GM23338 (cell line): ENCODE measurements around the gene MRPL34. TPM values are rescaled to one million over a fixed set of nuclear protein-coding genes. Genes with fewer than 3 reads are reported as not detected.

Experiments used
- ATAC-seq: fragments of 200-7000 bp; cut with Tn5 transposase; 3 replicates; pipeline ENCODE4 v1.9.1; 2020
- DNase-seq: peaks from one replicate; pipeline ENCODE4 v3.0.0-alpha.2; 2015; ENCODE audit warnings: low spot score
- H2AFZ ChIP-seq: fragments of 200-600 bp; sonication (generic); 2 replicates; pipeline ENCODE4 v1.8.0; 2016; ENCODE audit warnings: antibody characterized with exemption, mild to moderate bottlenecking, moderate library complexity
- H3F3A ChIP-seq: fragments of 200-600 bp; sonication (generic); replicated peaks from 2 replicates; pipeline ENCODE4 v1.8.0; 2017; ENCODE audit warnings: antibody characterized with exemption, mixed run types, low read depth
- H3K27ac ChIP-seq: fragments of 200-600 bp; sonication (generic); 2 replicates; pipeline ENCODE4 v1.6.1; 2016; ENCODE audit warnings: low read depth
- H3K27me3 ChIP-seq: fragments of 200-600 bp; sonication (generic); 2 replicates; pipeline ENCODE4 v1.8.0; 2016; ENCODE audit warnings: mild to moderate bottlenecking, mixed run types, moderate library complexity; ENCODE audit not compliant: insufficient read depth
- H3K36me3 ChIP-seq: fragments of 200-600 bp; sonication (generic); 2 replicates; pipeline ENCODE4 v1.8.0; 2016; ENCODE audit warnings: mild to moderate bottlenecking; ENCODE audit not compliant: insufficient read depth
- H3K4me1 ChIP-seq: fragments of 200-600 bp; sonication (generic); 2 replicates; pipeline ENCODE4 v1.8.0; 2016; ENCODE audit warnings: mild to moderate bottlenecking, moderate library complexity; ENCODE audit not compliant: insufficient read depth
- H3K4me2 ChIP-seq: fragments of 200-600 bp; sonication (generic); 2 replicates; pipeline ENCODE4 v1.7.1; 2017; ENCODE audit warnings: mixed run types
- H3K4me3 ChIP-seq: fragments of 200-600 bp; sonication (generic); 2 replicates; pipeline ENCODE4 v1.6.1; 2016; ENCODE audit warnings: mixed run types
- H3K79me2 ChIP-seq: fragments of 200-600 bp; sonication (generic); replicated peaks from 2 replicates; pipeline ENCODE4 v1.8.0; 2017; ENCODE audit warnings: mild to moderate bottlenecking; ENCODE audit not compliant: insufficient read depth
- H3K9me2 ChIP-seq: fragments of 200-600 bp; sonication (generic); 2 replicates; pipeline ENCODE4 v1.8.0; 2017; ENCODE audit not compliant: insufficient read depth
- H4K20me1 ChIP-seq: fragments of 200-600 bp; sonication (generic); replicated peaks from 2 replicates; pipeline ENCODE4 v1.8.0; 2017; ENCODE audit warnings: mild to moderate bottlenecking; ENCODE audit not compliant: insufficient read depth
- H3K27ac Mint-ChIP-seq: 2 replicates; pipeline ENCODE4 v1.8.0; 2020; ENCODE audit warnings: inconsistent platforms, mild to moderate bottlenecking, moderate library complexity, mixed read lengths
- H3K27me3 Mint-ChIP-seq: 3 replicates; pipeline ENCODE4 v1.8.0; 2022; ENCODE audit warnings: low read depth, mild to moderate bottlenecking, moderate library complexity, mixed read lengths, inconsistent platforms; ENCODE audit not compliant: insufficient read depth, poor library complexity
- H3K36me3 Mint-ChIP-seq: 3 replicates; pipeline ENCODE4 v1.8.0; 2021; ENCODE audit warnings: low read depth, mild to moderate bottlenecking, inconsistent platforms, moderate library complexity, mixed read lengths
- H3K4me1 Mint-ChIP-seq: 3 replicates; pipeline ENCODE4 v1.8.0; 2020; ENCODE audit warnings: mild to moderate bottlenecking, inconsistent platforms, mixed read lengths
- H3K4me3 Mint-ChIP-seq: 3 replicates; pipeline ENCODE4 v1.8.0; 2021; ENCODE audit warnings: moderate library complexity, mild to moderate bottlenecking, inconsistent platforms, mixed read lengths
- H3K9me3 Mint-ChIP-seq: 3 replicates; pipeline ENCODE4 v1.8.0; 2020; ENCODE audit warnings: moderate library complexity, mild to moderate bottlenecking, inconsistent platforms, mixed read lengths
- CREB1 ChIP-seq: fragments of 250-450 bp; sonication (Bioruptor Pico); IDR thresholded peaks from 2 replicates; pipeline ENCODE4 v1.5.0; 2020; ENCODE audit warnings: low read depth, mild to moderate bottlenecking, moderate library complexity
- ETS1 ChIP-seq: IDR thresholded peaks from 2 replicates; pipeline ENCODE4 v1.6.1; 2016; ENCODE audit warnings: antibody characterized with exemption
- EZH2 ChIP-seq: fragments of 200-600 bp; sonication (generic); IDR thresholded peaks from one replicate; pipeline ENCODE4 v1.8.0; 2017; ENCODE audit warnings: antibody characterized with exemption, mild to moderate bottlenecking, low read depth; ENCODE audit not compliant: unreplicated experiment
- EZH2phosphoT487 ChIP-seq: fragments of 200-600 bp; sonication (generic); IDR thresholded peaks from one replicate; pipeline ENCODE4 v1.8.1; 2018; ENCODE audit warnings: antibody characterized with exemption; ENCODE audit not compliant: unreplicated experiment
- JUNB ChIP-seq: IDR thresholded peaks from one replicate; pipeline ENCODE4 v1.6.1; 2016; ENCODE audit warnings: antibody characterized with exemption; ENCODE audit not compliant: unreplicated experiment
- NANOG ChIP-seq: IDR thresholded peaks from 2 replicates; pipeline ENCODE4 v1.6.1; 2016; ENCODE audit warnings: antibody characterized with exemption, borderline replicate concordance
- POLR2AphosphoS5 ChIP-seq: IDR thresholded peaks from 2 replicates; pipeline ENCODE4 v1.6.1; 2016; ENCODE audit warnings: antibody characterized with exemption, low read depth
- STAT1 ChIP-seq: IDR thresholded peaks from one replicate; pipeline ENCODE4 v1.6.1; 2016; ENCODE audit warnings: antibody characterized with exemption; ENCODE audit not compliant: unreplicated experiment
- ZNF114 ChIP-seq: fragments of 250-450 bp; sonication (Bioruptor Pico); IDR thresholded peaks from 2 replicates; pipeline ENCODE4 v1.5.0; 2020; ENCODE audit warnings: mild to moderate bottlenecking, moderate library complexity
- ZNF331 ChIP-seq: fragments of 250-450 bp; sonication (Bioruptor Pico); IDR thresholded peaks from 2 replicates; pipeline ENCODE4 v1.5.0; 2020; ENCODE audit warnings: low read depth, mild to moderate bottlenecking, moderate library complexity
- polyA plus RNA-seq: library from polyadenylated mRNA; unstranded; fragments of >200 nt; fragmentation: Nextera tagmentation; extraction: Ambion mirVana; gene quantifications from 2 replicates; pipeline ENCODE4 v1.2.1, GENCODE V29; 2016
- total RNA-seq: library from RNA; depleted of rRNA; stranded (reverse); fragments of >200 nt; shearing (Covaris generic); gene quantifications from 2 replicates; pipeline ENCODE4 v1.2.3, GENCODE V29; 2014
- TF ChIP-seq, protein P1 (sequence below), 2 experiments: fragments of 200-600 bp in 1 of 2; sonication (generic) in 1 of 2; conservative IDR thresholded peaks; 2 replicates each; pipeline versions ENCODE4 v1.5.1 to v1.6.1; 2016 to 2017; ENCODE audit warnings: antibody characterized with exemption in 2 of 2, low read depth in 2 of 2, mild to moderate bottlenecking in 2 of 2, moderate library complexity in 1 of 2
- TF ChIP-seq, protein P2 (sequence below): IDR thresholded peaks from one replicate; pipeline ENCODE4 v1.6.1; 2018; ENCODE audit warnings: antibody characterized with exemption; ENCODE audit not compliant: unreplicated experiment
- TF ChIP-seq, protein P3 (sequence below): fragments of 250-450 bp; sonication (Bioruptor Pico); IDR thresholded peaks from 2 replicates; pipeline ENCODE4 v1.5.0; 2020; ENCODE audit warnings: mild to moderate bottlenecking, moderate library complexity

The MRPL34 gene
- total and polyA plus RNA-seq, 2 experiments from 2014 or later = 59.9 to 266 TPM

DNA sequence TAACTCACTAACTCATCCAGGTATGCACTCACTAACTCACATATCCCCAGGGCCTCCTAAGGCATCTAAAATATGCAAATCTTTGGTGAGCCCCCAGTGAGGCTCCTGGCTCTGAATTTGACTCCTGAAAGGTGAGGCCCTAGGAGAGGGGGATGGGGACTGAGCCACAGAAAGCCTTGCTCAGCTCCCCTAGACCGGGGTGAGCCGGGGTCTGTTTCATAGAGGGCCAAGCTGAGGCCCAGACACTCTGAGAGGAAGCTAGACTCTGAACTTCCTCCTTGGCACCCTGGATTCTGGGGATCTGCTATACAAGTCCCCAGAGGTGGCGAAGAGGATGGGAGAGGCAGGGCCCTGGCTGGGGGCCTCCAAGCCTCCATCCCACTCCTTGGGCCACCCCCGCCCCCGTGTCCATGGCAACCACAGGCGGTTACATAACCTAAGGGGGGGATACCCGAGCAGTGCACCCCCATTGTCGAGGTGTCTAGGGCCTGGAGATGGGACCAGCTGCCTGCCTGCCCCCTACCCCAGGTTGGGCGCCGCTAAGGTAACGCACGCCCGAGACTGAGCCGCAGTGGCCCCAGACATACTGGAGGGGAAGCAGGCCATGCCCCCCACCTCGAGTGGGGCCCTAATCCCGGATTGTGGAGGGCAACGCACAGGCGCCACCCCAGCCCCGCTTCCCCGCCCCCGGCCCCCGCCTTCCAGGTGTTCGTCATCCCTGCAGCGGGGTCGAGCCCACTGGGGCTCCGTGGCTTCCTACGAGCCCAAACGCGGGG is 3.1 kb upstream of the MRPL34 start:
- Histone ChIP-seq H3K36me3 (no peaks in the 10 kb centered on the region), H2AFZ (no peak overlapping the region), H3K4me1 (peaks cover 34% of the 10 kb centered on the region), H3K27me3 (no peaks in the 10 kb centered on the region), H3K27ac (peak overlapping the region; percentile 67; the same call in 1 of the 2 replicates), H3K4me3 (peak overlapping the region; percentile 74), H3K9me2 (no peaks in the 10 kb centered on the region), H3F3A (peaks cover 36% of the 10 kb centered on the region), H3K79me2 (peaks cover 12% of the 10 kb centered on the region), H3K4me2 (peak overlapping the region; percentile 80), H4K20me1 (peaks cover 3% of the 10 kb centered on the region; the same call in 1 of the 2 replicates)
- no peak for TF ChIP-seq JUNB
- TF ChIP-seq POLR2AphosphoS5 = no peak
- no peak for TF ChIP-seq ETS1
- TF ChIP-seq NANOG = no peak
- no peak for TF ChIP-seq EZH2phosphoT487
- TF ChIP-seq EZH2 = no peak
- no peak for TF ChIP-seq CREB1 (CRISPR knock-in tag)
- no peak for TF ChIP-seq STAT1
- TF ChIP-seq, protein P1, sequence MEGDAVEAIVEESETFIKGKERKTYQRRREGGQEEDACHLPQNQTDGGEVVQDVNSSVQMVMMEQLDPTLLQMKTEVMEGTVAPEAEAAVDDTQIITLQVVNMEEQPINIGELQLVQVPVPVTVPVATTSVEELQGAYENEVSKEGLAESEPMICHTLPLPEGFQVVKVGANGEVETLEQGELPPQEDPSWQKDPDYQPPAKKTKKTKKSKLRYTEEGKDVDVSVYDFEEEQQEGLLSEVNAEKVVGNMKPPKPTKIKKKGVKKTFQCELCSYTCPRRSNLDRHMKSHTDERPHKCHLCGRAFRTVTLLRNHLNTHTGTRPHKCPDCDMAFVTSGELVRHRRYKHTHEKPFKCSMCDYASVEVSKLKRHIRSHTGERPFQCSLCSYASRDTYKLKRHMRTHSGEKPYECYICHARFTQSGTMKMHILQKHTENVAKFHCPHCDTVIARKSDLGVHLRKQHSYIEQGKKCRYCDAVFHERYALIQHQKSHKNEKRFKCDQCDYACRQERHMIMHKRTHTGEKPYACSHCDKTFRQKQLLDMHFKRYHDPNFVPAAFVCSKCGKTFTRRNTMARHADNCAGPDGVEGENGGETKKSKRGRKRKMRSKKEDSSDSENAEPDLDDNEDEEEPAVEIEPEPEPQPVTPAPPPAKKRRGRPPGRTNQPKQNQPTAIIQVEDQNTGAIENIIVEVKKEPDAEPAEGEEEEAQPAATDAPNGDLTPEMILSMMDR (conservative IDR thresholded peaks at IDR 0.05; ENCODE audit: low read depth in 2 of 2) = no peak
- TF ChIP-seq, protein P2, sequence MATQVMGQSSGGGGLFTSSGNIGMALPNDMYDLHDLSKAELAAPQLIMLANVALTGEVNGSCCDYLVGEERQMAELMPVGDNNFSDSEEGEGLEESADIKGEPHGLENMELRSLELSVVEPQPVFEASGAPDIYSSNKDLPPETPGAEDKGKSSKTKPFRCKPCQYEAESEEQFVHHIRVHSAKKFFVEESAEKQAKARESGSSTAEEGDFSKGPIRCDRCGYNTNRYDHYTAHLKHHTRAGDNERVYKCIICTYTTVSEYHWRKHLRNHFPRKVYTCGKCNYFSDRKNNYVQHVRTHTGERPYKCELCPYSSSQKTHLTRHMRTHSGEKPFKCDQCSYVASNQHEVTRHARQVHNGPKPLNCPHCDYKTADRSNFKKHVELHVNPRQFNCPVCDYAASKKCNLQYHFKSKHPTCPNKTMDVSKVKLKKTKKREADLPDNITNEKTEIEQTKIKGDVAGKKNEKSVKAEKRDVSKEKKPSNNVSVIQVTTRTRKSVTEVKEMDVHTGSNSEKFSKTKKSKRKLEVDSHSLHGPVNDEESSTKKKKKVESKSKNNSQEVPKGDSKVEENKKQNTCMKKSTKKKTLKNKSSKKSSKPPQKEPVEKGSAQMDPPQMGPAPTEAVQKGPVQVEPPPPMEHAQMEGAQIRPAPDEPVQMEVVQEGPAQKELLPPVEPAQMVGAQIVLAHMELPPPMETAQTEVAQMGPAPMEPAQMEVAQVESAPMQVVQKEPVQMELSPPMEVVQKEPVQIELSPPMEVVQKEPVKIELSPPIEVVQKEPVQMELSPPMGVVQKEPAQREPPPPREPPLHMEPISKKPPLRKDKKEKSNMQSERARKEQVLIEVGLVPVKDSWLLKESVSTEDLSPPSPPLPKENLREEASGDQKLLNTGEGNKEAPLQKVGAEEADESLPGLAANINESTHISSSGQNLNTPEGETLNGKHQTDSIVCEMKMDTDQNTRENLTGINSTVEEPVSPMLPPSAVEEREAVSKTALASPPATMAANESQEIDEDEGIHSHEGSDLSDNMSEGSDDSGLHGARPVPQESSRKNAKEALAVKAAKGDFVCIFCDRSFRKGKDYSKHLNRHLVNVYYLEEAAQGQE = no peak
- no peak for TF ChIP-seq ZNF114 (CRISPR knock-in tag)
- TF ChIP-seq ZNF331 (CRISPR knock-in tag) = no peak
- TF ChIP-seq, protein P3, sequence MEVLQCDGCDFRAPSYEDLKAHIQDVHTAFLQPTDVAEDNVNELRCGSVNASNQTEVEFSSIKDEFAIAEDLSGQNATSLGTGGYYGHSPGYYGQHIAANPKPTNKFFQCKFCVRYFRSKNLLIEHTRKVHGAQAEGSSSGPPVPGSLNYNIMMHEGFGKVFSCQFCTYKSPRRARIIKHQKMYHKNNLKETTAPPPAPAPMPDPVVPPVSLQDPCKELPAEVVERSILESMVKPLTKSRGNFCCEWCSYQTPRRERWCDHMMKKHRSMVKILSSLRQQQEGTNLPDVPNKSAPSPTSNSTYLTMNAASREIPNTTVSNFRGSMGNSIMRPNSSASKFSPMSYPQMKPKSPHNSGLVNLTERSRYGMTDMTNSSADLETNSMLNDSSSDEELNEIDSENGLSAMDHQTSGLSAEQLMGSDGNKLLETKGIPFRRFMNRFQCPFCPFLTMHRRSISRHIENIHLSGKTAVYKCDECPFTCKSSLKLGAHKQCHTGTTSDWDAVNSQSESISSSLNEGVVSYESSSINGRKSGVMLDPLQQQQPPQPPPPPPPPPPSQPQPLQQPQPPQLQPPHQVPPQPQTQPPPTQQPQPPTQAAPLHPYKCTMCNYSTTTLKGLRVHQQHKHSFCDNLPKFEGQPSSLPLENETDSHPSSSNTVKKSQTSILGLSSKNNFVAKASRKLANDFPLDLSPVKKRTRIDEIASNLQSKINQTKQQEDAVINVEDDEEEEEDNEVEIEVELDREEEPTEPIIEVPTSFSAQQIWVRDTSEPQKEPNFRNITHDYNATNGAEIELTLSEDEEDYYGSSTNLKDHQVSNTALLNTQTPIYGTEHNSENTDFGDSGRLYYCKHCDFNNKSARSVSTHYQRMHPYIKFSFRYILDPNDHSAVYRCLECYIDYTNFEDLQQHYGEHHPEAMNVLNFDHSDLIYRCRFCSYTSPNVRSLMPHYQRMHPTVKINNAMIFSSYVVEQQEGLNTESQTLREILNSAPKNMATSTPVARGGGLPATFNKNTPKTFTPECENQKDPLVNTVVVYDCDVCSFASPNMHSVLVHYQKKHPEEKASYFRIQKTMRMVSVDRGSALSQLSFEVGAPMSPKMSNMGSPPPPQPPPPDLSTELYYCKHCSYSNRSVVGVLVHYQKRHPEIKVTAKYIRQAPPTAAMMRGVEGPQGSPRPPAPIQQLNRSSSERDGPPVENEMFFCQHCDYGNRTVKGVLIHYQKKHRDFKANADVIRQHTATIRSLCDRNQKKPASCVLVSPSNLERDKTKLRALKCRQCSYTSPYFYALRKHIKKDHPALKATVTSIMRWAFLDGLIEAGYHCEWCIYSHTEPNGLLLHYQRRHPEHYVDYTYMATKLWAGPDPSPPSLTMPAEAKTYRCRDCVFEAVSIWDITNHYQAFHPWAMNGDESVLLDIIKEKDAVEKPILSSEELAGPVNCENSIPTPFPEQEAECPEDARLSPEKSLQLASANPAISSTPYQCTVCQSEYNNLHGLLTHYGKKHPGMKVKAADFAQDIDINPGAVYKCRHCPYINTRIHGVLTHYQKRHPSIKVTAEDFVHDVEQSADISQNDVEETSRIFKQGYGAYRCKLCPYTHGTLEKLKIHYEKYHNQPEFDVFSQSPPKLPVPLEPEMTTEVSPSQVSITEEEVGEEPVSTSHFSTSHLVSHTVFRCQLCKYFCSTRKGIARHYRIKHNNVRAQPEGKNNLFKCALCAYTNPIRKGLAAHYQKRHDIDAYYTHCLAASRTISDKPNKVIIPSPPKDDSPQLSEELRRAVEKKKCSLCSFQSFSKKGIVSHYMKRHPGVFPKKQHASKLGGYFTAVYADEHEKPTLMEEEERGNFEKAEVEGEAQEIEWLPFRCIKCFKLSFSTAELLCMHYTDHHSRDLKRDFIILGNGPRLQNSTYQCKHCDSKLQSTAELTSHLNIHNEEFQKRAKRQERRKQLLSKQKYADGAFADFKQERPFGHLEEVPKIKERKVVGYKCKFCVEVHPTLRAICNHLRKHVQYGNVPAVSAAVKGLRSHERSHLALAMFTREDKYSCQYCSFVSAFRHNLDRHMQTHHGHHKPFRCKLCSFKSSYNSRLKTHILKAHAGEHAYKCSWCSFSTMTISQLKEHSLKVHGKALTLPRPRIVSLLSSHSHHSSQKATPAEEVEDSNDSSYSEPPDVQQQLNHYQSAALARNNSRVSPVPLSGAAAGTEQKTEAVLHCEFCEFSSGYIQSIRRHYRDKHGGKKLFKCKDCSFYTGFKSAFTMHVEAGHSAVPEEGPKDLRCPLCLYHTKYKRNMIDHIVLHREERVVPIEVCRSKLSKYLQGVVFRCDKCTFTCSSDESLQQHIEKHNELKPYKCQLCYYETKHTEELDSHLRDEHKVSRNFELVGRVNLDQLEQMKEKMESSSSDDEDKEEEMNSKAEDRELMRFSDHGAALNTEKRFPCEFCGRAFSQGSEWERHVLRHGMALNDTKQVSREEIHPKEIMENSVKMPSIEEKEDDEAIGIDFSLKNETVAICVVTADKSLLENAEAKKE (CRISPR knock-in tag) = no peak
- H3K27me3 Mint-ChIP-seq = peaks cover 18% of the 10 kb centered on the region
- H3K36me3 Mint-ChIP-seq = peaks cover 19% of the 10 kb centered on the region
- DNase-seq (peak; percentile 72), ATAC-seq (peak; percentile 9)
- peak overlapping the region; percentile 70 for H3K4me3 Mint-ChIP-seq
- H3K4me1 Mint-ChIP-seq = peaks cover 32% of the 10 kb centered on the region
- peaks cover 7% of the 10 kb centered on the region; the same call in 2 of the 3 replicates for H3K9me3 Mint-ChIP-seq
- H3K27ac Mint-ChIP-seq = 0 out of 2 replicates have a peak overlapping the region, but pooled peaks have one; percentile 36
